GM12864 (cell line): ENCODE measurements around the gene SRPX2.

Experiments
- DNase-seq: peaks from one replicate; pipeline ENCODE4 v3.0.0-alpha.2; 2011; ENCODE audit warnings: low read depth
- H3K4me3 ChIP-seq: 2 replicates; pipeline ENCODE4 v1.5.1; 2011; ENCODE audit warnings: mild to moderate bottlenecking, low read depth, low read length, control low read depth
- CTCF ChIP-seq: IDR thresholded peaks from 2 replicates; pipeline ENCODE4 v1.5.1; 2011; ENCODE audit warnings: low read depth, mild to moderate bottlenecking, moderate library complexity, low read length, control low read depth, inconsistent platforms; ENCODE audit errors: missing control alignments

SRPX2 gene

DNA sequence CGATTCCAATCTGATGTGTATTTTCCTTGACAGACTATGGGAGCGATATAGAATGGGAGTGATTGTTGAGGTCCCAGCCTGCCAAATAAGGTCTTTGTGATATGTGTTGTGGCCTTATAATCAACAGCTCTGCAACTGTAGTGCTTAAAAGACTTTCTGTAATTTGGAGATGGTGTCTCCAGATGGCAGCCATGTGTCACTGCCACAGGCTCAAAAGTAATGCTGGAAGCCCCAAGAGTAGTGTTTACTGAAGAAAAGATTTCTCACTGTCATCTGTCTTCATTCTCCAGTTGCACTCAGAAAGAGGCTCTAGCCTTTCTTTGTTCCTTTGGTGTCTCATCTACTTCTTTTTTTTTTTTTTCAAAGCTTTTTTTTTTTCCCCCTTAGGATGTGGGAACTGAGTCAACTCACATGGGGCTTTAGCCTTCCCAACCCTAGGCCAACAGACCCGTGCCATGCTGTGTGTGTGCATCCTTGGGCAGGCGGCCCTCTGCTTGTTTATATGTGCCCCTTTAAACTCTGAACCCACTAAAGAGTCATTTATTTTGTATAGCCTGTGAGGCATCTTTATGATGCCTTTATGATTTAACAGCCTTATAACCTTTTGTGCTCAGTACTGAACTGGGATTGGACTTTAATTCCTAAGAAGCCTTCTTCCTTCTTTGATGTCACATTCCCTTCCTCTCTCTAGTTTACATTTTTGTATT is 15.6 kb downstream of the SRPX2 start:
- no peak for DNase-seq
- no peak for TF ChIP-seq CTCF
- no peak overlapping the region for H3K4me3 ChIP-seq

DNA sequence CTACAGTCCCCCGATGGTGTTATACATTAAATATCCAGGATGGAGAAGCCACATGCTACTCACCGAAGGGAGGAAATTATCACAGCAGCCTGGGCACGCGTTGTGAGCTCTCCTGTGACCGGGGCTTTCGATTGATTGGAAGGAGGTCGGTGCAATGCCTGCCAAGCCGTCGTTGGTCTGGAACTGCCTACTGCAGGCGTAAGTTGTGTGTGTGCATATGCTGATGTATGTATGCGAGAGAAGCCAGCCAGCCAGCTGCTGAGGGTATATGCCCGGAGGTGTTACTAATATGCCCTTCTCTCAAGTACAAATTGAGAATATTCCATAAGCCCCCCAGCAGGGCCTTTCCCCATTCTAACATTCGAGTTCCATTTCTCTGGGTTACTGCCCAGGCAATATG is 18.2 kb downstream of the SRPX2 start:
- H3K4me3 ChIP-seq: no peak overlapping the region
- DNase-seq: no peak
- TF ChIP-seq CTCF: no peak

- no peak for DNase-seq
- no peak for TF ChIP-seq CTCF
- no peak overlapping the region for H3K4me3 ChIP-seq
These were observed 18.8 kb downstream of the SRPX2 start for GRCh38 chrX:100662796-100663195.

GRCh38 chrX:100663642-100664041 is 19.6 kb downstream of the SRPX2 start:
- H3K4me3 ChIP-seq: no peak overlapping the region
- DNase-seq: no peak
- no peak for TF ChIP-seq CTCF

GRCh38 chrX:100672966-100673365 is 29.0 kb downstream of the SRPX2 start:
- H3K4me3 ChIP-seq: no peak overlapping the region
- no peak for TF ChIP-seq CTCF
- no peak for DNase-seq

- no peak for TF ChIP-seq CTCF
- H3K4me3 ChIP-seq: no peak overlapping the region
- no peak for DNase-seq
These were observed 29.5 kb downstream of the SRPX2 start for GRCh38 chrX:100673397-100673953.

DNA sequence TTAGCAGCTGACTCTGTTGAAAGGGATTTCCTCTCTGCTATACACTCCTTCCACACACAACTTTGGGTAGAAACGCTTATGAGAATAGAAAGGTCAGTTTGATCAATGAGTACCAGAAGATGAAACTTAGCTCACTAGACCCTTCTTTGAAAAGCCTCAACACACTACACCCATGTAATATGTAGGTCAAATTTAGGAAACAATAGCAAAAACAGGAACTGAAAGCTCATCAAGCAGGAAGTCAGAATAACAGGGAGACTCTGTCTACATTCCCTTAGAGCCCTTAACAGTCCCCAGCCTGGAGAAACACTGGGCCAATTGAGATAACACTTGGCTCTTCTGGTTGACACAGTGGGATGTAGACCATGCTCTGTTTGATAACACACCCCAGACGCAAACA is 30.7 kb downstream of the SRPX2 start:
- H3K4me3 ChIP-seq: no peak overlapping the region
- TF ChIP-seq CTCF: no peak
- DNase-seq: no peak
